ENCODE results near the gene LRGUK. TPM values are rescaled to one million over a fixed set of nuclear protein-coding genes. Genes with fewer than 3 reads are reported as not detected.

The LRGUK gene
- total and polyA plus RNA-seq, 2 donors (not counting 1 experiment from before 2014, with no cell fraction given), result 0.27 to 0.49 TPM

DNA sequence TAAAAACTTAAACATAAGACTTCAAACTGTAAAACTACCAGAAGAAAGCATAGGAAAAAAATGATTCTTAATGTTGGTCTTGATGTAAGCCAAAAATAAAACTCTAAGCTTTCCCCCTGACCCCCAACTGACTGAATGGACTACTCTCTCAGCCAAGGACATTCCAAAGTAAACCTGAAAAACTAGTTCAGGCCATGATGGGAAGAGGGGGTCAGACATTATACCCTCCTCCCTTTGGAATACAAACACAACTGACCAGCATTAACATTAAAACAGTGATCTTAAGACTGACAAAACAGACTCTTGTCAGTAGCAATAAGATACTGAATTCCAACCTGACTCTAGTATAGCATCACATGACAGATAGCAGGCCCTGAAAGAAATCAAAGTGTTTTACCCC lies 13.5 kb upstream of the LRGUK start:
- H3K36me3 ChIP-seq (replicated peaks in 1 of 2; ENCODE audit: control extremely low read depth in 1 of 2, control insufficient read depth in 1 of 2, extremely low read depth in 1 of 2, insufficient read depth in 2 of 2, low read length in 1 of 2), result no peaks in the 10 kb centered on the region
- ChIA-PET CTCF (no interaction called here), POLR2A (no interaction called here)
- Mint-ChIP-seq H3K27ac (no peak overlapping the region), H3K4me1 (no peaks in the 10 kb centered on the region), H3K9me3 (ENCODE audit: insufficient read depth) (peaks cover 3% of the 10 kb centered on the region), H3K27me3 (peaks cover 4% of the 10 kb centered on the region), H3K4me3 (no peak overlapping the region)
- no peak overlapping the region for H3K9ac ChIP-seq (ENCODE audit: low read length)
- H3K4me1 ChIP-seq (ENCODE audit: control insufficient read depth in 2 of 2, insufficient read depth in 2 of 2, low read length in 2 of 2), result no peaks in the 10 kb centered on the region
- intact Hi-C loops (cut with micrococcal nuclease), result no loop called here
- no peak for ATAC-seq (ENCODE audit: low read depth)
- H3K79me2 ChIP-seq (ENCODE audit: control insufficient read depth, insufficient read depth, low read length), result no peaks in the 10 kb centered on the region
- no peak overlapping the region for H2AFZ ChIP-seq (ENCODE audit: insufficient read depth, low read depth, low read length, poor library complexity, severe bottlenecking)
- no peak overlapping the region for H3K4me3 ChIP-seq (ENCODE audit: control extremely low read depth in 1 of 5, extremely low read depth in 1 of 5, insufficient read depth in 1 of 5, low read depth in 2 of 5, low read length in 4 of 5)
- no peaks in the 10 kb centered on the region for H3K9me3 ChIP-seq (ENCODE audit: control extremely low read depth in 1 of 3, control insufficient read depth in 2 of 3, insufficient read depth in 1 of 3, low read length in 2 of 3)
- DNase-seq, result no peak
- H3K4me2 ChIP-seq (replicated peaks; ENCODE audit: low read depth, low read length, poor library complexity, severe bottlenecking), result no peak overlapping the region
- no peak for TF ChIP-seq EZH2 (IDR thresholded peaks at IDR 0.05; ENCODE audit: borderline replicate concordance, insufficient read depth, low read depth, low read length, poor library complexity, severe bottlenecking)
- TF ChIP-seq, protein P1, sequence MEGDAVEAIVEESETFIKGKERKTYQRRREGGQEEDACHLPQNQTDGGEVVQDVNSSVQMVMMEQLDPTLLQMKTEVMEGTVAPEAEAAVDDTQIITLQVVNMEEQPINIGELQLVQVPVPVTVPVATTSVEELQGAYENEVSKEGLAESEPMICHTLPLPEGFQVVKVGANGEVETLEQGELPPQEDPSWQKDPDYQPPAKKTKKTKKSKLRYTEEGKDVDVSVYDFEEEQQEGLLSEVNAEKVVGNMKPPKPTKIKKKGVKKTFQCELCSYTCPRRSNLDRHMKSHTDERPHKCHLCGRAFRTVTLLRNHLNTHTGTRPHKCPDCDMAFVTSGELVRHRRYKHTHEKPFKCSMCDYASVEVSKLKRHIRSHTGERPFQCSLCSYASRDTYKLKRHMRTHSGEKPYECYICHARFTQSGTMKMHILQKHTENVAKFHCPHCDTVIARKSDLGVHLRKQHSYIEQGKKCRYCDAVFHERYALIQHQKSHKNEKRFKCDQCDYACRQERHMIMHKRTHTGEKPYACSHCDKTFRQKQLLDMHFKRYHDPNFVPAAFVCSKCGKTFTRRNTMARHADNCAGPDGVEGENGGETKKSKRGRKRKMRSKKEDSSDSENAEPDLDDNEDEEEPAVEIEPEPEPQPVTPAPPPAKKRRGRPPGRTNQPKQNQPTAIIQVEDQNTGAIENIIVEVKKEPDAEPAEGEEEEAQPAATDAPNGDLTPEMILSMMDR (IDR thresholded peaks at IDR 0.05), result no peak
- H4K20me1 ChIP-seq (ENCODE audit: control insufficient read depth, insufficient read depth, low read length, poor library complexity, severe bottlenecking), result no peaks in the 10 kb centered on the region
- no peak overlapping the region for H3K27ac ChIP-seq (ENCODE audit: low read length in 2 of 2)
- H3K27me3 ChIP-seq (replicated peaks in 1 of 4; ENCODE audit: control extremely low read depth in 1 of 4, control insufficient read depth in 3 of 4, insufficient read depth in 4 of 4, low read length in 3 of 4), result no peaks in the 10 kb centered on the region

GRCh38 chr7:134114992-134115391 lies 12.1 kb upstream of the LRGUK start:
- TF ChIP-seq, protein P1 (IDR thresholded peaks at IDR 0.05), result no peak
- no peak for TF ChIP-seq EZH2 (IDR thresholded peaks at IDR 0.05; ENCODE audit: borderline replicate concordance, insufficient read depth, low read depth, low read length, poor library complexity, severe bottlenecking)
- H3K27me3 Mint-ChIP-seq, result peaks cover 4% of the 10 kb centered on the region
- H2AFZ ChIP-seq (ENCODE audit: insufficient read depth, low read depth, low read length, poor library complexity, severe bottlenecking), result no peak overlapping the region
- no peak overlapping the region for H3K4me3 Mint-ChIP-seq
- H3K4me1 ChIP-seq (ENCODE audit: control insufficient read depth in 2 of 2, insufficient read depth in 2 of 2, low read length in 2 of 2), result no peaks in the 10 kb centered on the region
- H3K9ac ChIP-seq (ENCODE audit: low read length), result no peak overlapping the region
- H3K27ac Mint-ChIP-seq, result no peak overlapping the region
- H3K4me3 ChIP-seq (ENCODE audit: control extremely low read depth in 1 of 5, extremely low read depth in 1 of 5, insufficient read depth in 1 of 5, low read depth in 2 of 5, low read length in 4 of 5), result no peak overlapping the region
- no CpG with 5 or more reads among the region's 4 CpGs for WGBS (ENCODE audit: insufficient coverage)
- H3K27ac ChIP-seq (ENCODE audit: low read length in 2 of 2), result no peak overlapping the region
- H3K27me3 ChIP-seq (replicated peaks in 1 of 4; ENCODE audit: control extremely low read depth in 1 of 4, control insufficient read depth in 3 of 4, insufficient read depth in 4 of 4, low read length in 3 of 4), result no peaks in the 10 kb centered on the region
- CTCF ChIA-PET, result interaction anchor here (1.4 kb wide), 1 partner anchor 26 kb away, joined by 6 read pairs; no protein-coding TSS in a partner anchor
- intact Hi-C loops (cut with micrococcal nuclease), result no loop called here
- no peaks in the 10 kb centered on the region for H3K36me3 ChIP-seq (replicated peaks in 1 of 2; ENCODE audit: control extremely low read depth in 1 of 2, control insufficient read depth in 1 of 2, extremely low read depth in 1 of 2, insufficient read depth in 2 of 2, low read length in 1 of 2)
- H4K20me1 ChIP-seq (ENCODE audit: control insufficient read depth, insufficient read depth, low read length, poor library complexity, severe bottlenecking), result no peaks in the 10 kb centered on the region
- H3K4me2 ChIP-seq (replicated peaks; ENCODE audit: low read depth, low read length, poor library complexity, severe bottlenecking), result no peak overlapping the region
- H3K4me1 Mint-ChIP-seq, result no peaks in the 10 kb centered on the region
- POLR2A ChIA-PET, result no interaction called here
- H3K9me3 Mint-ChIP-seq (ENCODE audit: insufficient read depth), result peaks cover 3% of the 10 kb centered on the region
- no peaks in the 10 kb centered on the region for H3K79me2 ChIP-seq (ENCODE audit: control insufficient read depth, insufficient read depth, low read length)
- no peaks in the 10 kb centered on the region for H3K9me3 ChIP-seq (ENCODE audit: control extremely low read depth in 1 of 3, control insufficient read depth in 2 of 3, insufficient read depth in 1 of 3, low read length in 2 of 3)
- ATAC-seq (ENCODE audit: low read depth) (no peak), DNase-seq (no peak)
